Measurements from ENCODE around the gene SMG6. TPM values are rescaled to one million over a fixed set of nuclear protein-coding genes. Genes with fewer than 3 reads are reported as not detected.

Gene SMG6
- total RNA-seq, 1 experiment from 2014 or later: 25.6 TPM

DNA sequence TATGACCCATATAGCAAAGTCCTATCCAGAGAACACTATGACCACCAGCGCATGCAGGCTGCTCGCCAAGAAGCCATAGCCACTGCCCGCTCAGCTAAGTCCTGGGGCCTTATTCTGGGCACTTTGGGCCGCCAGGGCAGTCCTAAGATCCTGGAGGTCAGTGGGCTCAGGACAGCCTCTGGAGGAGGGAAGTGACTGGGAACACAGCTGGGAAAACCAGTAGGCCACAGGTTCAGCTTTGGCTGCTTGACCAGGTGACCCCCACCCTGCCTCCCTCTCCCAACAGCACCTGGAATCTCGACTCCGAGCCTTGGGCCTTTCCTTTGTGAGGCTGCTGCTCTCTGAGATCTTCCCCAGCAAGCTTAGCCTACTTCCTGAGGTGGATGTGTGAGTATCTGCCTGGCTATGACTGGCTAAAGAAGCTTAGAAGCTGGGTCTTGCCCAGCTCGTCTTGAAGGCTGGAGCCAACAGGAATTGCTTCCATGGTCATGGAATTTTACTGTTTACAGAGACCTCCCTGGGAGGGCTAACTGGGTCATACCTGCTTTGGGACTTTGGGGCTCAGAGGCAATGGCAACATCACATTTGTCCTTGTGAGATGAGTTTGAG, 263.3 kb downstream of the SMG6 start:
- Mint-ChIP-seq H3K4me3 (peak overlapping the region; percentile 90), H3K27me3 (ENCODE audit: low read depth) (peaks cover 4% of the 10 kb centered on the region), H3K4me1 (peaks cover 4% of the 10 kb centered on the region), H3K9me3 (no peaks in the 10 kb centered on the region), H3K27ac (no peak overlapping the region; the same call in 1 of the 2 replicates), H3K36me3 (peaks cover 10% of the 10 kb centered on the region)
- TF ChIP-seq JAZF1 (CRISPR knock-in tag; IDR thresholded peaks at IDR 0.05) (no peak), SMAD3 (CRISPR knock-in tag; IDR thresholded peaks at IDR 0.05; ENCODE audit: borderline replicate concordance) (no peak), ZNF121 (CRISPR knock-in tag; IDR thresholded peaks at IDR 0.05) (no peak), JUN (CRISPR knock-in tag; IDR thresholded peaks at IDR 0.05) (no peak), ETV6 (CRISPR knock-in tag; IDR thresholded peaks at IDR 0.05) (no peak), ZNF317 (CRISPR knock-in tag; IDR thresholded peaks at IDR 0.05; ENCODE audit: borderline replicate concordance, low read depth) (no peak), NFE2L1 (CRISPR knock-in tag; IDR thresholded peaks at IDR 0.05) (no peak), SP1 (CRISPR knock-in tag; conservative IDR thresholded peaks at IDR 0.05) (no peak), ESRRA (CRISPR knock-in tag; IDR thresholded peaks at IDR 0.05; ENCODE audit: borderline replicate concordance) (no peak), GABPB1 (CRISPR knock-in tag; IDR thresholded peaks at IDR 0.05) (no peak), EMX1 (CRISPR knock-in tag; IDR thresholded peaks at IDR 0.05) (no peak), NFYB (CRISPR knock-in tag; conservative IDR thresholded peaks at IDR 0.05; ENCODE audit: low read depth) (no peak), FOXK1 (CRISPR knock-in tag; IDR thresholded peaks at IDR 0.05) (no peak), RELA (CRISPR knock-in tag; IDR thresholded peaks at IDR 0.05; ENCODE audit: borderline replicate concordance) (no peak)
- TF ChIP-seq, protein P1, sequence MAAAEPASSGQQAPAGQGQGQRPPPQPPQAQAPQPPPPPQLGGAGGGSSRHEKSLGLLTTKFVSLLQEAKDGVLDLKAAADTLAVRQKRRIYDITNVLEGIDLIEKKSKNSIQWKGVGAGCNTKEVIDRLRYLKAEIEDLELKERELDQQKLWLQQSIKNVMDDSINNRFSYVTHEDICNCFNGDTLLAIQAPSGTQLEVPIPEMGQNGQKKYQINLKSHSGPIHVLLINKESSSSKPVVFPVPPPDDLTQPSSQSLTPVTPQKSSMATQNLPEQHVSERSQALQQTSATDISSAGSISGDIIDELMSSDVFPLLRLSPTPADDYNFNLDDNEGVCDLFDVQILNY (CRISPR knock-in tag; IDR thresholded peaks at IDR 0.05): no peak
- TF ChIP-seq, protein P2, sequence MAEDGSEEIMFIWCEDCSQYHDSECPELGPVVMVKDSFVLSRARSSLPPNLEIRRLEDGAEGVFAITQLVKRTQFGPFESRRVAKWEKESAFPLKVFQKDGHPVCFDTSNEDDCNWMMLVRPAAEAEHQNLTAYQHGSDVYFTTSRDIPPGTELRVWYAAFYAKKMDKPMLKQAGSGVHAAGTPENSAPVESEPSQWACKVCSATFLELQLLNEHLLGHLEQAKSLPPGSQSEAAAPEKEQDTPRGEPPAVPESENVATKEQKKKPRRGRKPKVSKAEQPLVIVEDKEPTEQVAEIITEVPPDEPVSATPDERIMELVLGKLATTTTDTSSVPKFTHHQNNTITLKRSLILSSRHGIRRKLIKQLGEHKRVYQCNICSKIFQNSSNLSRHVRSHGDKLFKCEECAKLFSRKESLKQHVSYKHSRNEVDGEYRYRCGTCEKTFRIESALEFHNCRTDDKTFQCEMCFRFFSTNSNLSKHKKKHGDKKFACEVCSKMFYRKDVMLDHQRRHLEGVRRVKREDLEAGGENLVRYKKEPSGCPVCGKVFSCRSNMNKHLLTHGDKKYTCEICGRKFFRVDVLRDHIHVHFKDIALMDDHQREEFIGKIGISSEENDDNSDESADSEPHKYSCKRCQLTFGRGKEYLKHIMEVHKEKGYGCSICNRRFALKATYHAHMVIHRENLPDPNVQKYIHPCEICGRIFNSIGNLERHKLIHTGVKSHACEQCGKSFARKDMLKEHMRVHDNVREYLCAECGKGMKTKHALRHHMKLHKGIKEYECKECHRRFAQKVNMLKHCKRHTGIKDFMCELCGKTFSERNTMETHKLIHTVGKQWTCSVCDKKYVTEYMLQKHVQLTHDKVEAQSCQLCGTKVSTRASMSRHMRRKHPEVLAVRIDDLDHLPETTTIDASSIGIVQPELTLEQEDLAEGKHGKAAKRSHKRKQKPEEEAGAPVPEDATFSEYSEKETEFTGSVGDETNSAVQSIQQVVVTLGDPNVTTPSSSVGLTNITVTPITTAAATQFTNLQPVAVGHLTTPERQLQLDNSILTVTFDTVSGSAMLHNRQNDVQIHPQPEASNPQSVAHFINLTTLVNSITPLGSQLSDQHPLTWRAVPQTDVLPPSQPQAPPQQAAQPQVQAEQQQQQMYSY (CRISPR knock-in tag; IDR thresholded peaks at IDR 0.05): no peak
- TF ChIP-seq, protein P3, sequence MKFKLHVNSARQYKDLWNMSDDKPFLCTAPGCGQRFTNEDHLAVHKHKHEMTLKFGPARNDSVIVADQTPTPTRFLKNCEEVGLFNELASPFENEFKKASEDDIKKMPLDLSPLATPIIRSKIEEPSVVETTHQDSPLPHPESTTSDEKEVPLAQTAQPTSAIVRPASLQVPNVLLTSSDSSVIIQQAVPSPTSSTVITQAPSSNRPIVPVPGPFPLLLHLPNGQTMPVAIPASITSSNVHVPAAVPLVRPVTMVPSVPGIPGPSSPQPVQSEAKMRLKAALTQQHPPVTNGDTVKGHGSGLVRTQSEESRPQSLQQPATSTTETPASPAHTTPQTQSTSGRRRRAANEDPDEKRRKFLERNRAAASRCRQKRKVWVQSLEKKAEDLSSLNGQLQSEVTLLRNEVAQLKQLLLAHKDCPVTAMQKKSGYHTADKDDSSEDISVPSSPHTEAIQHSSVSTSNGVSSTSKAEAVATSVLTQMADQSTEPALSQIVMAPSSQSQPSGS (CRISPR knock-in tag; IDR thresholded peaks at IDR 0.05; ENCODE audit: borderline replicate concordance, low read depth): no peak
- ChIA-PET CTCF (interaction anchor here (0.8 to 1.4 kb wide), 4 partner anchors 14 to 175 kb away, joined by 3 to 4 read pairs (median 3); no protein-coding TSS in a partner anchor), POLR2A (no interaction called here)
- ATAC-seq (no peak), DNase-seq (ENCODE audit: low spot score) (no peak)

DNA sequence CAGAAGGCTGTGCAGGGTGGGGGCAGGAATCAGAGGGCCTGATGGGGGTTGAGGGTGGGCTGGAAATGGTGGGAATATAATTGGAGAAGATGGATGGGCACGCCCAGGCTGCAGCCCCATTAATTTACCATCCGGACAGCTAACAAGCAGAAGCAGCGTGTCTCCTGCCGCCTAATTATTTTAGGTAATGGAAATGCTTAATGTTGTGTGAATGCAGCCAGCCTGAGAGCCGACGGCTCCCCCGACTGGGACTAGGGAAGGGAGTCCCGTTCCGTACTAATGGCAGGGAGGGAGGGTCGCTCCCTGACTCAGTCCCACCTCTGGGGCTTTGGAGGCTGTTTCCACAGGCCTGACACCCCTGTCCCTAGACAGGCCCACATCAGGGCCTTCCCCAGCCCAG, 266.4 kb downstream of the SMG6 start:
- Mint-ChIP-seq H3K9me3 (no peaks in the 10 kb centered on the region), H3K4me3 (no peak overlapping the region), H3K27ac (no peak overlapping the region), H3K36me3 (no peaks in the 10 kb centered on the region), H3K4me1 (no peaks in the 10 kb centered on the region; the same call in none of the 2 replicates), H3K27me3 (ENCODE audit: low read depth) (no peaks in the 10 kb centered on the region; the same call in 1 of the 2 replicates)
- ATAC-seq (no peak), DNase-seq (ENCODE audit: low spot score) (no peak)
- ChIA-PET POLR2A (interaction anchor here (0.5 kb wide), 1 partner anchor 221 kb away, joined by 3 read pairs; no protein-coding TSS in a partner anchor), CTCF (interaction anchor here (0.6 kb wide), 1 partner anchor 16 kb away, joined by 3 read pairs; no protein-coding TSS in a partner anchor)
- TF ChIP-seq, protein P4, sequence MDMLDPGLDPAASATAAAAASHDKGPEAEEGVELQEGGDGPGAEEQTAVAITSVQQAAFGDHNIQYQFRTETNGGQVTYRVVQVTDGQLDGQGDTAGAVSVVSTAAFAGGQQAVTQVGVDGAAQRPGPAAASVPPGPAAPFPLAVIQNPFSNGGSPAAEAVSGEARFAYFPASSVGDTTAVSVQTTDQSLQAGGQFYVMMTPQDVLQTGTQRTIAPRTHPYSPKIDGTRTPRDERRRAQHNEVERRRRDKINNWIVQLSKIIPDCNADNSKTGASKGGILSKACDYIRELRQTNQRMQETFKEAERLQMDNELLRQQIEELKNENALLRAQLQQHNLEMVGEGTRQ (CRISPR knock-in tag; IDR thresholded peaks at IDR 0.05): no peak
- TF ChIP-seq ZNF121 (CRISPR knock-in tag; IDR thresholded peaks at IDR 0.05): no peak
- TF ChIP-seq ESRRA (CRISPR knock-in tag; IDR thresholded peaks at IDR 0.05; ENCODE audit: borderline replicate concordance): no peak
- TF ChIP-seq, protein P5, sequence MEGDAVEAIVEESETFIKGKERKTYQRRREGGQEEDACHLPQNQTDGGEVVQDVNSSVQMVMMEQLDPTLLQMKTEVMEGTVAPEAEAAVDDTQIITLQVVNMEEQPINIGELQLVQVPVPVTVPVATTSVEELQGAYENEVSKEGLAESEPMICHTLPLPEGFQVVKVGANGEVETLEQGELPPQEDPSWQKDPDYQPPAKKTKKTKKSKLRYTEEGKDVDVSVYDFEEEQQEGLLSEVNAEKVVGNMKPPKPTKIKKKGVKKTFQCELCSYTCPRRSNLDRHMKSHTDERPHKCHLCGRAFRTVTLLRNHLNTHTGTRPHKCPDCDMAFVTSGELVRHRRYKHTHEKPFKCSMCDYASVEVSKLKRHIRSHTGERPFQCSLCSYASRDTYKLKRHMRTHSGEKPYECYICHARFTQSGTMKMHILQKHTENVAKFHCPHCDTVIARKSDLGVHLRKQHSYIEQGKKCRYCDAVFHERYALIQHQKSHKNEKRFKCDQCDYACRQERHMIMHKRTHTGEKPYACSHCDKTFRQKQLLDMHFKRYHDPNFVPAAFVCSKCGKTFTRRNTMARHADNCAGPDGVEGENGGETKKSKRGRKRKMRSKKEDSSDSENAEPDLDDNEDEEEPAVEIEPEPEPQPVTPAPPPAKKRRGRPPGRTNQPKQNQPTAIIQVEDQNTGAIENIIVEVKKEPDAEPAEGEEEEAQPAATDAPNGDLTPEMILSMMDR (IDR thresholded peaks at IDR 0.05): no peak
- TF ChIP-seq ZNF317 (CRISPR knock-in tag; IDR thresholded peaks at IDR 0.05; ENCODE audit: borderline replicate concordance, low read depth): no peak

Data from WTC11 (cell line).